NCI-H2107 treated with DMSO at 0.1 percent for 48 hours (cell line): Measurements from ENCODE around the gene TESK2.
"Not testable (repeated sequence)": the region's sequence is repeated elsewhere in the genome, so short reads cannot be mapped to it uniquely, and the experiment has no call there.

Experiments used
- DNase-seq: peaks from one replicate; lab custom pipeline; 2025; ENCODE audit not compliant: unreplicated experiment; lab: John Stamatoyannopoulos, UW

Gene TESK2

DNA sequence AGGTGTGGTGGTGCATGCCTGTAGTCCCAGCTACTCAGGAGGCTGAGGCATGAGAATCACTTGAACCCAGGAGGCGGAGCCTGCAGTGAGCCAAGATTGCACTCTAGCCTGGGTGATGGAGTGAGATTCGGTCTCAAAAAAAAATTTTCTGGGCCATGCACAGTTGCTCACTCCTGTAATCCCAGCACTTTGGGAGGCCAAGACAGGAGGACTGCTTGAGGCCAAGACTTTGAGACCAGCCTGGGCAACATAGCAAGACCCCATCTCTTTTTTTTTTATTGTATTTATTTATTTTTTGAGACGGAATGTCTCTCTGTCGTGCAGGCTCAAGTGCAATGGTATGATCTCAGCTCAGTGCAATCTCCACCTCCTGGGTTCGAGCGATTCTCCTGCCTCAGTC is 16.8 kb downstream of the TESK2 start:
- DNase-seq, result not testable (repeated sequence)

- no peak for DNase-seq
Observed at GRCh38 chr1:45473302-45473701, 17.7 kb downstream of the TESK2 start.

DNA sequence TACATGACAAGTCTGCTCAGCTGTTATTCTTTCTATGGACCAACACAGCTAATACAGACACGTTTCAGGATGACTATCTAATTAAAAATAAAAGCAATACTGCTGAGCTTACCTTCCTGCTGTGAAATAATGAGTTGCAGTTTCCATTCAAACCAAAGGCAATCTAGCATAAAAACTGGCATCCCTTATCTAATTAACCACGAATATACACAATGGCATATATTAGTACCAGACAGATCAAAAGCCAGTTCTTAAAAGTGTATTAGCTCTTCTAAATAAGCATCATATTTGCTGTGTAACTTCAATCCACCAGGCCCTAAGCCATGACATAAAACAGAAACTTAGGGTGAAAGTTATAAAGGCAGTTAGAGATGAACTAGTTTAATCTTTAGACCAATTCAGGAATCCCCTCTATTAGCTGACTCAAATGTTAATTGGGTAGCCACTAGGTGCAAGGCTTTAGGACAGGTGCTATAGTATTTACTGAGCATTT is 20.6 kb downstream of the TESK2 start:
- no peak for DNase-seq

DNA sequence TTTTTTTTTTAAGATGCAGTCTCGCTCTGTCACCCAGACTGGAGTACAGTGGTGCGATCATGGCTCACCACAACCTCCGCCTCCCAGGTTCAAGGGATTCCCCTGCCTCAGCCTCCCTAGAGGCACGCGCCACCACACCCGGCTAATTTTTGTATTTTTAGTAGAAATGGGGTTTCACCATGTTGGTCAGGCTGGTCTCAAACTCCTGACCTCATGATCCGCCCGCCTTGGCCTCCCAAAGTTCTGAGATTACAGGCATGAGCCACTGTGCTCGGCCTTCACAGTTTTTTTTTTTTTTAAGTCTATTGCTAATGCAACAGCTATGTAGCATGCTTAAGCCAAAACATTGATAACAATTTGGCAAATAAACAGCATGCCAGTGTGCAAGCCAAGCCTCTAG is 23.6 kb downstream of the TESK2 start:
- not testable (repeated sequence) for DNase-seq

- DNase-seq, result no peak
Observed at GRCh38 chr1:45465277-45465676, 25.7 kb downstream of the TESK2 start.

GRCh38 chr1:45458894-45459293 is 32.1 kb downstream of the TESK2 start:
- DNase-seq, result no peak

DNA sequence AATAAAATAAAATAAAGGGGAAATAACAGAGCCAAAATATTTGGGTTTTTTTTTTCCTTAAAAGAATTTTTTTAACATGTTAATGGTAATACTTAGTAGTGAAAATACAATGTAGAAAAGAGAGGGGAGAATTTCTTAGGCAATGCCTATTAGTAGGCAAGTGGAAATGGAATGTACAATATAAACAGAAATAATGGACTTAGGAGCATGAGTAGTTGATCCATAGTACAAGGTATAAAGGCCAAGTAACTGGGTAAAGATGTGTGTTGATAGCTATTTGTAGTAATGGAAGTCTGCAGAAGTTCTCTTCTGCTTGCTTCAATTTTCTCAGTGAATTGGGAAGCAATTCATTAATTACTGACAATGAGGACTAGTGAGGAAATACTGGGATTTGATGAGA is 34.4 kb downstream of the TESK2 start:
- no peak for DNase-seq

- no peak for DNase-seq
Observed at GRCh38 chr1:45455162-45455561, 35.8 kb downstream of the TESK2 start.

DNA sequence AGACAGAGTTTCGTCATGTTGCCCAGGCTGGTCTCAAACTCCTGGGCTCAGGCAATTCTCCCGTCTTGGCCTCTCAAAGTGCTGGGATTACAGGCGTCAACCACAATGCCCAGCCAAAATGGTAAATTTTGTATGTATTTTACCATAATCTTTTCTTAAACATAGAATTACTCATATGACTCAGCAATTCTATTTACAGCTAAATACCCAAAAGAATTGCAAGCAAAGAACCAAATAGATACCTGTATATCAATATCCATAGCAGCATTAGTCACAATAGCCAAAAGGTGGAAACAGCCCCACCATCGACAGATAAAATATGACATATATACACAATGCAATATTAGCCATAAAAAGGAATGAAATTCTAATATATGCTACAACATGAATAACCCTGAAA is 36.5 kb downstream of the TESK2 start:
- DNase-seq, result no peak

DNA sequence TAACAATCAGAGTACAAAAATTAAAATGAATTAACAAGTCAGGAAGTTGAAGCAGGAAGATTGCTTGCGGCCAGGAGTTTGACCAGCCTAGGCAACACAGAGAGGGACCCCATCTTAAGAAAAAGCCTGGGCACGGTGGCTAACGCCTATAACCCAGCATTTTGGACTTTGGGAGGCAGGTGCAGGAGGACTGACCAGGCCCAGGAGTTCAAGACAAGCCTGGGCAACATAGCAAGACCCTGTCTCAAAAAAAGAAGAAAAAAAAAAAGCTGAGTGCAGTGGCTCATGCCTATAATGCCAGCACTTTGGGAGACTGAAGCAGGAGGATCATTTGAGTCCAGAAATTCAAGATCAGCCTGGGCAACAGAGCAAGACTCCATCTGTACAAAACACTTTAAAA is 38.5 kb downstream of the TESK2 start:
- DNase-seq, result no peak

GRCh38 chr1:45448357-45448756 is 42.6 kb downstream of the TESK2 start:
- DNase-seq, result no peak

DNA sequence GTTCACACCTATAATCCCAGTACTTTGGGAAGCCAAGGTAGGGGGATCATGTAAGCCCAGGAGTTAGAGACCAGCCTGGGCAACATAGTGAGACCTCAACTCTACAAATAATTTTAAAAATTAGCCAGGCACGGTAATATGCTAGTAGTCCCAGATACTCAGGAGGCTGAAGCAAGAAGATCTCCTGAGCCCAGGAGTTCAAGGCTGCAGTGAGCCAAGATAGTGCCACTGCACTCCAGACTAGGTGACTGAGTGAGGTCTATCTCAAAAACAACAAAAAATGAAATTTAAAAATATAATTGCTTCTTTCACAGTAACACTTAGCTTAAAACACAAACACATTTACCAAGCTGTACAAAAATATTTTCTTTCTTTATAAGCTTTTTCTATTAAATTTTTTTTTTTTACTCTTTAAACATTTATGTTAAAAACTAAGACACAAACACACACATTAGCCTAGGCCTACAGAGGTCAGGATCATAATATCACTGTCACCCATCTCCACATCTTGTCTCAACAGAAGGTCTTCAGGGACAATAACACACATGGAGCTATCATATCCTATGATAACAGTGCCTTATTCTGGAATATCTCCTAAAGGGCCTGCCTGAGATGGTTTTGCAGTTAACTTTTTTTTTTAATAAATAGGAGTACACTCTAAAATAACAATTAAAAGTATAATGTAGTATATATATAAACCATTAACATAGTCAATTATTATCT is 43.9 kb downstream of the TESK2 start:
- no peak for DNase-seq

- no peak for DNase-seq
Observed at GRCh38 chr1:45446530-45446929, 44.4 kb downstream of the TESK2 start.

DNA sequence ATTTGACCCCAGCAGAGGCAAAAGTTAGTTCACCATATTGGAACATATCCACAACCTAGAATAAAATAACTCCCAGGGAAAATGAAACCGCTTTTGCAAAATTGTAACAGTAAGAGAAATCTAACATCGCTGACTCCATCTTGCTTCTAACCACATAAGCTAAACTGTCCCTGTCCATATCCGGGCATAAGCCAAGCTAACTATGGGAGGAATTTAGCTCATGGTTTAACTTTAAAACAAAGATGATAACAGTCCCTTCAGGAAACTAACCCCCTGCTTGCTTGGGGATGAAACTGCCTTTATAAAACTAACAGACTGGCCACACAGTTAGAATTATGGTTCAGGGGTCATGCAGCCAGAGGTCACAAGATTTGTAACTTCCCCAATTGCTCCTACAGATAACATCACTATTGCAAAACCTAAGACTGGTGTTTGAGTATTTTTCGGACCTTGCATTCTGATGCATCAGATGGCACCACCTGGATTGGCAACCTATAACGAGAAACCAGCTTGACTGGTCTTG is 46.3 kb downstream of the TESK2 start:
- DNase-seq, result no peak

GRCh38 chr1:45443580-45444446 is 47.1 kb downstream of the TESK2 start:
- DNase-seq, result no peak

- no peak for DNase-seq
Observed at GRCh38 chr1:45442272-45442671, 48.7 kb downstream of the TESK2 start.

GRCh38 chr1:45437323-45437722 is 53.6 kb downstream of the TESK2 start:
- DNase-seq, result no peak

DNA sequence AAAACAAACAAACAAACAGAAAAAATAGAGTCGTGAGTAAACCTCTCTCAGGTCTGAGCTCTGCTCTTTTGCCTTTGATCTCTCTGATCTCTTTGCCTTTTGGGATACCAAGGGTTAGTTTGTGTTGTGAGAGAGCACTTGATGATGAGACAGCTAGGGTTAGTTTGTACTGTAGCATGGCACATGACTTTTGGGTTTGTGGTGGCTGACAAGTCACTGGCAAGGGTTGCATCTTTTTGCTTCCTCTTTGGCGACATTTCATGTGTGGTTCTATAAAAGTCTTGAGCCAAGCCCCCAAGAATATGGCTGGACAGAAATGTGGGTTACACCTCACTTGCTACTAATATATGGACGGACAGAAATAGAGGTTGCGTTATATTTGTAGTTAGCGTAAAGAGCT is 60.5 kb downstream of the TESK2 start:
- DNase-seq, result no peak

DNA sequence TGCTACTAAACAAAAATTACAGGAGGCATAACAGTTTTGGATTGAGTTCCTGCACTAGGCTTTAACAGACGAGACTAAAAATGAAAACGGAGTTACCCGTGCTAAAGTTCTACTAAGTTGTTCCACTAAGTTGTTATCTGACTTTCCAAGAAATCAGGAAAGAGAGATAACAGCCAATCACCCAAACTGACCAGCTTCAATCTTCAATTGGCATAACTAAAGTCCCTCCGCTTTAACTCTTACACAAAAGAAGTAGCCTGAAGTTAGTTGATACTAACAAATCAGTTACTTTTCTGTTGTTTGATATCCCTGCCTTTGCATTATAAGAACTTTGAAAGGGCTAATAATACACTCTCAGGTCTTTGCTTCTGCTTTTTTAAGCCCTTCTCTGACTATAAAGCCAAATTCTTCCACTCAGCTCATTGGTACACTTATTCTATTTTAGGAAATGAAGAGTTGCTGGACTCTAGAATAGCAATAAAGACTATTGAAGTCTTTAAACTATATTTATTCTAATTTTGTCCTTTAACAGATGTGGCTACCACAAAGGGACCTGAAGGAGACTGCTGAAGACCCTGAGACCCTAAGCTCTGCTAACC is 61.3 kb downstream of the TESK2 start:
- DNase-seq, result no peak

DNA sequence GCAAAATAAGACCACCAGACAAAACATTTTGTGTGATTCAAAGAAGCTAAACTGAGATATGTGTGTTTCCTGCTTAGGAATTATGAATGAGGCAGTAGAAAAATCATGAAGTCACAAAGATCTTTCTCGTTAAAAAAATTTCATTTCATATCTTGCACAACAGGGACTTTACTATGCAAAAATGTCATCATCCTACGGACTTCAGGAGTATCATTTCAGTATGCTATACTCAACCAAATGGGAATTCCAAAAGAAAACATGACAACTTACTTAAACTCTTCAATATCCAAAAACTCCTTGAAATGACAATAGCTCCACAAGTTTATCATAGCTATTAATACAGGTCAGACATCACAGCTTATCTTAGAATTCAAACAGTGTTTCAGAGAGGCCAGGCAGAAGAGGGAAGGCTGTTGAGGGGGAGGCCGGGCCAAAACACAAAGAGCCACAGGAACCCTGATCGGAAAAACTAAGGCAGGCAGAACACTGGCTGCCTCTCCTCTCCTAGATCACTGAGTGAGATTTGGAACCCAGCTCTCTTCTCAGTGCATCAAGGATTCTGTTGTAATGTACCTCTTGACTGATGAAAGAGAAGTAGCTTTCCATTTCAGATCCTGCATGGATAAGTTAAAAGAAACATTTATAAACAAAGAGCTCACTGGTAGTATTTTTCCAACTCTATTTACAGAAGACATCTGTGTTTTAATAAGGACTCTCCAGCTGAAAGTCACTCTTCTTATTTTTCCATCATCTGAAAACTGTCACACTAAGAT is 66.9 kb downstream of the TESK2 start:
- no peak for DNase-seq

DNA sequence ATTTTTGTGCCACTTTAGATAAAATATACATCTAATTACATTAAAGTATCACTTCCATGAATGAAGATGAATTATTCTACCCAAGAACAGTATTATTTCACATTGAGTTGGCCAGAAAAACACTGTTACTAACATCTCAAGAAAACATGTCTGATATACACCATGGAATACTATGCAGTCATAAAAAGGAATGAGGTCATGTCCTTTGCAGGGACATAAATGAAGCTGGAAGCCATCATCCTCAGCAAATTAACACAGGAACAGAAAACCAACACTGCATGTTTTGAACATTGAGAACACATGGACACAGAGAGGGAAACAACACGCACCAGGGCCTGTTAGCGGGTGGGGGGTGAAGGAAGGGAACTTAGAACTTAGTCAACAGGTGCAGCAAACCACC is 69.0 kb downstream of the TESK2 start:
- no peak for DNase-seq
